HG03342 (cell line): ENCODE results near the gene KATNAL1.

ENCODE experiments used
- ATAC-seq: cut with Tn5 transposase; IDR thresholded peaks from one replicate; pipeline ENCODE4 v1.9.1; 2021; ENCODE audit warnings: mild to moderate bottlenecking, moderate library complexity; ENCODE audit not compliant: unreplicated experiment

Gene KATNAL1

GRCh38 chr13:30333616-30334015 lies 26.3 kb upstream of the KATNAL1 start:
- ATAC-seq: no peak

DNA sequence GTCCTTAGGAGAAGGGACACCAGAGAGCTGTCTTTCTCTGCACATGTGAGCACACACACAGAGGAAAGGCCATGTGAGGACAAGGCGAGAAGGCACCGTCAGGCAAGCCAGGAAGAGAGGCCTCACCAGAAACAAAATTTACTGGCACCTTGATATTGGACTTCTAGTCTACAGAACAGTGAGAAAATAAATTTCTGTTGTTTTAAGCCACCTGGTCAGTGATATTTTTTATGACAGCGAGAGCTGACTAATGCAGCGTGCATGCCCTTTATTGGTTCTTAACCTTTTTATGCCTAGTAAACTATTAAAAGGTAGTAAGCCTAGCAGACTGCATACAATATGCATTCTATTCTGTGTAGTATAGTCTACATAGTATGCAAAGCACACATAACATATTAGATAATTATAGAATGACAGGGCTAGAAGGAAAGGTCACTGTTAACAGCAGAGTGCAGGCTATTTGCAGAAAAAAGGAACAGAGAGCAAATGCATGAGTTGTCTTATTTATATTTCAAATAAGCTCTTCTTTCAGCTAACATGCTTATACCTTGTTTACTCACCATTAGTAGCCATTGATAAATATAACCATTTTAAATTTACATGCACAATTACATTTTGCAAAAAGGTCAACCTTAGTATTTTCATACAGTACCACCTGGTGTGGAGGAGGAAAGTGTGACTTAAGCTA lies 25.2 kb upstream of the KATNAL1 start:
- ATAC-seq: peak; percentile 73

GRCh38 chr13:30331331-30331771 lies 24.0 kb upstream of the KATNAL1 start:
- no peak for ATAC-seq

- no peak for ATAC-seq
Measured at GRCh38 chr13:30329009-30329585, 21.7 kb upstream of the KATNAL1 start.

DNA sequence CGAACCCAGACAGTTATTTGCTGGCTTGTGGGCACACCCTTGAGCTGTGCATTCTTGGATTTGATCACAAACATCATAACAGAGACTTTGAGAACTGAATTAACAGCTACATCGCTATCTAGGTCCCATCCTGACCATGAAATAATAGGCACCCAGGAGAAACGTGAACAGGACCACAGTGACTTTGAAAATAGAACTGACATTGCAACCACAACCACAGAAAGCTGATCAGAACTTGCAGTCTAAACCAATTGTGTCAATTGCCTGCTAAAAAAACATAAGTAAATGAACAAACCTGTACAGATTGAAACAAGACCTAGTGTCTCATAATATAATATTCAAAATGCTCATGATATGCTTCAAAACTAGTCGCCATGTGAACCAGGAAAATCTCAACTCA lies 18.3 kb upstream of the KATNAL1 start:
- no peak for ATAC-seq

DNA sequence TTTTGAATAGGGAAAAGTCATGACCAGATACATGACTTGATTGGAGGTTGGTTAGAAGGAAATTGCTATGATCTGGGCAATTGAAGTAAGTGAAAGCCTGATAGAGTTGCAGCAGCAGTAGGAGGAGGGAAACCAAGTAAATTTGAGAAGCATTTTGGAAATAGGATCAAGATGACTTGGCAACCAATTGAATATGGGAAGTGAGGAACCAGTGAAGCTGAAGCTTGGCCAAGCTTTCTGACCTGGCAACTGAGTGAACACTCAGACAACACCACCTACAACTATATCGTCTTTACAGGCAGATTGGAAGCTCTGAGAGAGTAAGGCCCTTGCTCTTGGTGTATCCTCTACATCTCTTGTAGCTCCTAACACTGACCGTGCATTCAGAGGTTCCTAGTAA lies 16.2 kb upstream of the KATNAL1 start:
- ATAC-seq: no peak

- ATAC-seq: no peak
Measured at GRCh38 chr13:30322428-30322827, 15.1 kb upstream of the KATNAL1 start.

GRCh38 chr13:30321256-30321655 lies 13.9 kb upstream of the KATNAL1 start:
- ATAC-seq: no peak

GRCh38 chr13:30319655-30320054 lies 12.3 kb upstream of the KATNAL1 start:
- no peak for ATAC-seq

- ATAC-seq: no peak
Measured at GRCh38 chr13:30319130-30319529, 11.8 kb upstream of the KATNAL1 start.

- ATAC-seq: no peak
Measured at GRCh38 chr13:30318026-30318425, 10.7 kb upstream of the KATNAL1 start.

DNA sequence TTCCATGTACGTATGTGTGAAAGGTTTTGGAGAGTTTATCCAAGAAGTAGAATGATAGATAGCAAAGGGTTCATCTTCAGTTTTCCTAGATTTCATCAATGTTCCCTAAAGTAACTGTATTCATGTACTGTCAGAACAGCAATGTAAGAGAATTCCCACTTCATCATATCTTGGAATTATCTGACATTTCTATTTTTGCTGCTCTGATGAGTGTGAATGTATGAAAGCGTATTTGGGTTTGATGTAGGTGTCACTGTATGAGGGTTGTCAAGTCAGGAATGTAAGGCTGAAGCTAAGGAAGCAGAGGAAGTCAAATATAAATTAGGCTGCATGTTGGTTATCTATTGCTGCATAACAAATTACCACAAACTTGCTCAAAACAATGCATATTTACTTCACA lies 7.2 kb upstream of the KATNAL1 start:
- no peak for ATAC-seq

DNA sequence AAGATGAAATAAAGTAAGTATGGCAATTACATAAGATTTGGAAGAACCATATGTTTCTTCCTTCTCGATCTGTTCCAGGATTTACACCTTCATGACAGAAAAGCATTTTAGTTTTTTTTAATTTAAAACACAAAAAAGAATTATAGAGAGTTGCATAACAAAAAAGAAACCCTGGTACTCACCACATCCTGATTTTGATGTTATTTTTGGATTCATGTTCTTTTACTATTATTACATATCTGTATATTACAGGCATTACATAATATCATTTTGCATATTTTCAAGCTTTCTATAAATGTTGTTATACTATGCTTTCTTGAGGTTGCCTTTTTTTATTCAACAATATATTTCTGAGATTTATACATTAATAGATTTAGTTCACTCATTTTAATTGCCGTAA lies 6.7 kb upstream of the KATNAL1 start:
- ATAC-seq: no peak

GRCh38 chr13:30313311-30313710 lies 6.0 kb upstream of the KATNAL1 start:
- ATAC-seq: no peak

DNA sequence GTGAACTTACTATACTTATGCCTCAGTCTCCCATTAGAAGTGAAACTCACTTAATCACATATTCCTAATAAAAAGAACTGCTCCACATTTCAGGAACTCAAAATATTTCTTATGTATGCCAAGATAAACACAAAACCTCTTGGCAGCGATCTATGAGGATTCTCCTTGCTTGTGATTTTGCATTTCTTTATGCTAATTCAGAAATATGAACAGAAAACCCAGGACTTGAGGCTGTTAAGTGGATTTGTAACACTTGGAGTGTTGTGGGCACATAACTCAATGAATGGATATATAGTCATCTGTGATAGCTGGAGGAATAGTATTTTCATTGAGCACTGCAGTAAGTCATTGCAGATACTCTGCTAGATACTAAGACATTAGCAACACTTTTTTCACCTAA lies 5.6 kb upstream of the KATNAL1 start:
- ATAC-seq: no peak

GRCh38 chr13:30308548-30308947 lies 1.2 kb upstream of the KATNAL1 start:
- ATAC-seq: no peak

DNA sequence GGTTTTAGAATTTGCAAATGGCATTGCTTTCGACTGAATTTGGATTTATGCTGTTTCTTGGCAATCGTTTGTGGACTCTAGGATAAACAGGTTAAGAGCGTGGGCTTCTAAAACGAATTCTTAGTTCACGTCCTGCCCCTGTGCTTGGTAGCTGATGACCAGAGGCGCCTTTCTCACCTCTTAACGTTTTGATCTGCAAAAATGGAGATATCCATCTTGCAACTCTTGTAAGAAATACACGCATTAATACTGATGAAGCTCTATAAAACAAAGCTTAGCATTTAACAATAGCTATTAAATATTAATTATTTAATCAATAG lies 580 bp upstream of the KATNAL1 start:
- ATAC-seq: no peak

GRCh38 chr13:30306762-30307193 lies 573 bp downstream of the KATNAL1 start:
- peak; percentile 84 for ATAC-seq

DNA sequence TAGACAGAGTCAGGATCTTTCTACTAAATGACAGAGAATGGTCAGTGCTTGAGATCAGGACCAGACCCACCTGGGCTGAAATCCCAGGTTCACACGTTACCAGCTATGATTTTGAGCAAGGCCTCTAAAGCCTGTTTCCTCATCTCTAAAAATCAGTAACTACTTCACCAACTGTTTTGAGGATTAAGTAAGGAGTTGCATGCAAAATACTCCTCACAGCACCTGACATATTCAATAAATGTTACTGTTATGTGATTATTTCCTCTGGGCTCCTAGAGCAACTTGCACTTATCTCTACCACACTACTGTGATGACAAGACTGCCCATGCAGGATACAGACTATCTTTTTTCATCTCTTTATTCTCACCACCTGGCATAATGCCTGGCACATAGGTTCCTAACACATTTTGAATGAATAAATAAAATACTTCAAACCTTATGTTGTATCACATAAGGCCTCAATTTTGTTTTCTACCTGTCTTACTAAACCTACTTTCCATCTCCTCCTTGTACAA lies 1.8 kb downstream of the KATNAL1 start:
- ATAC-seq: no peak

GRCh38 chr13:30303269-30303668 lies 4.1 kb downstream of the KATNAL1 start:
- no peak for ATAC-seq

GRCh38 chr13:30301827-30302226 lies 5.5 kb downstream of the KATNAL1 start:
- ATAC-seq: no peak

DNA sequence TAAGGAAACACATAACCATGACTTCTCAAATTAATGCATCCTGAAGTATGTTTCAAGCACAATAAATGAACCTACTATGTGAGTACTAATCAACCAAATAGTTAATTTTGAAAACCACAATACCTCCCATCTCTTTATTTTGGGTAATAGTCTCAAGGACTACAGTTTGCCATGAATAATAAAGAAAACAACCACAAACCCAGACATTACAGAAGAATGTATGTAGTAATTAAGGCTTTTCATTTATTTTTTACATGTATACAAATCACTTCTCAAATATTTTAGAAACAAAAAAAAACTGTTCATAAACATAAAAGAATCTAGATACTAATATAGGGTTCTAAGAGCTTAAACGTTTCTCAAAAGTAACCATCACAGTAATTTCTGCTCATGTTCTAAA lies 6.8 kb downstream of the KATNAL1 start:
- ATAC-seq: no peak

DNA sequence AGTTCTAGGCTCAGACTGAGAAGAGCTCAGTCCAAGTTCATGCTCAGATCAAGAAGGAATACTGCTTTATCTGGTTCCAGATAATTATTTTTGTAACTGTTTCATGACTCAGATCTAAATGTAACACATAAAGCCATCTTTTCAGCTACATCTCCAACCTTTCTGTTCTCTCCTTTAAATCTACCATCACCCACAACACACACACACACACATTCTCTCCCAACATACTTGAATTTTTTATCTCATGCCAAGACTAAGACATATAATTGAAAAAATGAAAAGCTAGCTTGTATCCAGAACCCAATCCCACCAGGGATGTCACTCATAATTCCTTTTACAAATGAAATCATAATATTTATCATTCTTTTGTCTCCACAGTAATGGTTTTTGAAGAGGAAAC lies 7.6 kb downstream of the KATNAL1 start:
- ATAC-seq: no peak
